Hematopoietic multipotent progenitor cell (in vitro differentiated cells): ENCODE measurements around the gene GPR179. TPM values are rescaled to one million over a fixed set of nuclear protein-coding genes. Genes with fewer than 3 reads are reported as not detected.

Experiments used
- DNase-seq, 3 donors: peaks; one replicate each; pipeline ENCODE4 v3.0.0-alpha.2; 2011 to 2015; ENCODE audit warnings: low read depth in 2 of 3, low spot score in 2 of 3
- total RNA-seq: library from RNA; depleted of rRNA; stranded (reverse); fragments of >200 nt; gene quantifications from one replicate; pipeline ENCODE4 v1.2.3, GENCODE V29; 2012

GPR179 gene, protein sequence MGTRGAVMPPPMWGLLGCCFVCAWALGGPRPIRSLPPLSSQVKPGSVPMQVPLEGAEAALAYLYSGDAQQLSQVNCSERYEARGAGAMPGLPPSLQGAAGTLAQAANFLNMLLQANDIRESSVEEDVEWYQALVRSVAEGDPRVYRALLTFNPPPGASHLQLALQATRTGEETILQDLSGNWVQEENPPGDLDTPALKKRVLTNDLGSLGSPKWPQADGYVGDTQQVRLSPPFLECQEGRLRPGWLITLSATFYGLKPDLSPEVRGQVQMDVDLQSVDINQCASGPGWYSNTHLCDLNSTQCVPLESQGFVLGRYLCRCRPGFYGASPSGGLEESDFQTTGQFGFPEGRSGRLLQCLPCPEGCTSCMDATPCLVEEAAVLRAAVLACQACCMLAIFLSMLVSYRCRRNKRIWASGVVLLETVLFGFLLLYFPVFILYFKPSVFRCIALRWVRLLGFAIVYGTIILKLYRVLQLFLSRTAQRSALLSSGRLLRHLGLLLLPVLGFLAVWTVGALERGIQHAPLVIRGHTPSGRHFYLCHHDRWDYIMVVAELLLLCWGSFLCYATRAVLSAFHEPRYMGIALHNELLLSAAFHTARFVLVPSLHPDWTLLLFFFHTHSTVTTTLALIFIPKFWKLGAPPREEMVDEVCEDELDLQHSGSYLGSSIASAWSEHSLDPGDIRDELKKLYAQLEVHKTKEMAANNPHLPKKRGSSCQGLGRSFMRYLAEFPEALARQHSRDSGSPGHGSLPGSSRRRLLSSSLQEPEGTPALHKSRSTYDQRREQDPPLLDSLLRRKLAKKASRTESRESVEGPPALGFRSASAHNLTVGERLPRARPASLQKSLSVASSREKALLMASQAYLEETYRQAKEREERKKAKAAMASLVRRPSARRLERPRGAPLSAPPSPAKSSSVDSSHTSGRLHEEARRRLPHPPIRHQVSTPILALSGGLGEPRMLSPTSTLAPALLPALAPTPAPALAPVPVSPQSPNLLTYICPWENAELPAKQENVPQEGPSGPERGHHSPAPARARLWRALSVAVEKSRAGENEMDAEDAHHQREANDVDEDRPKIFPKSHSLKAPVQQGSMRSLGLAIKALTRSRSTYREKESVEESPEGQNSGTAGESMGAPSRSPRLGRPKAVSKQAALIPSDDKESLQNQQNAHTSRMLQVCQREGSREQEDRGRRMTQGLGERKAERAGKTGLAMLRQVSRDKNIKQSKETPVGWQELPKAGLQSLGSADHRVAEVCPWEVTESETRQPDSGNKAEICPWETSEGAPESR (N-terminal part only)
- under 0.01 TPM for total RNA-seq

- DNase-seq: no peak
Observed at GRCh38 chr17:38343608-38344419, at the start of gene GPR179. TSS of gene GPR179 (minus strand) at chr17:38343956. CDS start at chr17:38343789, 167 bp downstream.

GRCh38 chr17:38379448-38379847, 35.7 kb upstream of the GPR179 start:
- no peak for DNase-seq

DNA sequence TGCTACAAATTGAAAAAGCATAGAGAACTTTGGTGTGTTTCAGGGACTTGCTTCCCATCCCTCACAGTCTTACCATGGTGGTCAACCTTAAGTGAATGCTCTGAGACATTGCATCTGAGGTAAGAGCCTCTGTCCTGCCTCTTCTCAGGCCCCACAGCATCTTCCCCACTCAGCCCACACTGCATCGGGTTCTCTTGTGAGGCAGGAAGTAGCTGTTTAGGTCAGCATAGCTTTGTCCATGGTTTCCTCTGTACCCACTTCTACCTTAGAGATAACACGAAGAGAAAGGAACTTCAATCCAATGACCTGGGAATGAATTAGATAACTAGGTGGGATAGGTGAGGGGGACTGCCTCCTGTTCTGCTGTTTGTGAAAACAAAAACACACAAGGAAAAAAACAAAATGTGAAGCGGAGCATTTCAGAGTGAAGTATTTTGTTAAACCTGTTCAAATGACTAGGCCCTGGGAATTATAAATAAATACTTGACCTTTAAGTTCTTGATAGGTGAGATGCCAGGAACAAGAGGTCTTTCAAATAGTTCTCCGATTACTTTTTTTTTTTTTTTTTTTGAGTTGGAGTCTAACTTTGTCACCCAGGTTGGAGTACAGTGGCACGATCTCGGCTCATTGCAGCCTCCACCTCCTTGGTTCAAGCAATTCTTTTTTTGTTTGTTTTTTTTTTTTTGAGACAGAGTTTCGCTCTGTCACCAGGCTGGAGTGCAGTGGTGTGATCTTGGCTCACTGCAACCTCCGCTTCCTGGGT, 25.5 kb upstream of the GPR179 start:
- DNase-seq: no peak

GRCh38 chr17:38364741-38365140, 21.0 kb upstream of the GPR179 start:
- no peak for DNase-seq

DNA sequence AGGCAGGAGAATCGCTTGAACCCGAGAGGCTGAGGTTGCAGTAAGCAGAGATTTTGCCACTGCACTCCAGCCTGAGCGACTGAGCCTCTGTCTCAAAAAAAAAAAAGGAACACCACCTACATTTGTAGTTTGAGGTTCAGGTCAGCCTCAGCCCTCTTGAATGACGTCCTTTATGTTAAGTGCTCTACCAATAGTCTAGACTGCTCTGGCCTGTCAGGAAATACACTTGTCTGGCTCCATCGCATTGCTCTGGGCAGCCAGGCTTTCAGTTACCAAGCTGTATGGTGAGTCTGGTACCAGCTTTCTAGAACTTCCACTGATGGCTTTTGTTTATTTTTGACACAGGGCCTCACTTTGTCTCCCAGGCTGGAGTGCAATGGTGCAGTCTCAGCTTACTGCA, 19.3 kb upstream of the GPR179 start:
- DNase-seq: no peak

DNA sequence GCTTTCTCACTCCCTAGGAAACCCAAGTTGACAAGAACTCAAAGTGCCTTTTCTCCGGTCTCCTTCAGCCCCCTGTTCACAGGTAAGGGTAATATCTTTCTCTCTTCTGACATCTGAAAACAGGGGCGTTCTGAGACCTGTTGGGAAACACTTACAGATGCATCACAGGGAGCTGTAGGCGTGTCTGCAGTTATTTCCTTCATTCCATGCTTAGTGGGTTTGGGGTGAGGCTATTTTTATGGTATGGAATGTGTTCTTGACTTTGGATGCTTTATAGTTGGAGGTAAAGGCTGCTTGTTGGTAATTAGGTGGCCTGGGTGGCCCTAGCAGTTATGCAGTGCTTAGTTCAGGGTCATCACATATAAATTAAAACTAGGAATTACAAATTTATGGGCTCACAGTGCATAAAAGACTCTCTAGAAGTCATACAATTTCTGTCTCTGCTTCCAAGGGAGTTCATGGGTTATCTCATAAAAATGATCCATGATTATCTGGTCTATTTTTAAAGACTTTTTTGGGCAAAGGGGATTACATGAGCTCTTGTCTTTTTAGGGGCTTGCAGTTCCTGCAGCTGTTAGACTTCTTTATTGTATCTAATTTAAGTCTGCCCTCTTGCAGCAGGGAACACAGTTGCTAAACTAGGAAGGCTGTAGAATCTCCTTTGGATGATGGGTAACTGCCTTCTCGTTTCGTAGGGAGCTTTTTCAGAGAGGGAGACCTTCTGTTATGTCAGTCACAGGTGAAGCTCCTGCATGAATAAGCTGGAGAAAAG, 18.1 kb upstream of the GPR179 start:
- DNase-seq: no peak

DNA sequence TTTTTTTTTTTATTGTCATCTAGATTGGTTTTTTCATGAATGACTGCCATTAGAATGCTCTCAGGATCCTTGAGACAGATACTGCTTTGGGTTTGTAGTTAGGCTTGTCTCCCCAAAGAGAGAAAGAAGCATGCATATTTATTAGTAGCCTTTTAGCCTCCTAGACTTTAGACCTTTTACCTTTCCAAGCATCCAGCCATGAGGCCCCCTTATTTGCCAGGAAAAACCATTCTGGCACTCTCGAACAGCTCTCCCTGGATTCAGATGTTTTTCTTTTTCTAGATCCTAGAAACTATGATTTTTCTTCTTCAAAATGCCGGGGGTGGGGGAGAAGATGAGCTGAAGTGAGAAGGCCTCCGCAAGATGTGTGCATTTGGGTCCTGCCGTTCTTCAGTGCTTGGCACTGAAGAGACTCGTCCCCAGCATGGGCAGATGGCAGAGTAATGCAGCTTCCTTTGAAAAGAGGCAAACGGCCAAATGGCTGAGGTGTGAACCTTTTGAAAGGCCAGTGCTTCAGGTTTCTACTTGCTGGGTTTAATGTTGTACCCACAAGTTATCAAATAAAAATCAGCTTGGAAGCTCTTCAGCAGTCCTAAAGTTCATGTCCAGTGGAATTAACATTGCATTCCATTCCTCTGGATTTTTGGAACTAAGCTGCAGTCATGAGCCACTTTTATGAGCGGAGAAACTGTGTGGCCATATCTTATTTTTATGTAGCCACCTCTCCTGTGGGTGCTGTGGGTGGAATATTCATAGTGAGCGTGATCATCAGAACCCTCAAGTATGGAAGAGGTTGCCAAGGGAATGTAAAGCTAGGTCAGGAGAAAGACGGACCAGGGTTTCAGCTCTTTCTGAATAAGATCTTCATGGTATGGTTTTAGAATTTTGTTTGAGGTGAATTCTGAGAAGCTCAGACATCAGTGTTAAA, 15.1 kb upstream of the GPR179 start:
- no peak for DNase-seq

- DNase-seq: no peak
Observed at GRCh38 chr17:38357486-38358123, 13.8 kb upstream of the GPR179 start.

DNA sequence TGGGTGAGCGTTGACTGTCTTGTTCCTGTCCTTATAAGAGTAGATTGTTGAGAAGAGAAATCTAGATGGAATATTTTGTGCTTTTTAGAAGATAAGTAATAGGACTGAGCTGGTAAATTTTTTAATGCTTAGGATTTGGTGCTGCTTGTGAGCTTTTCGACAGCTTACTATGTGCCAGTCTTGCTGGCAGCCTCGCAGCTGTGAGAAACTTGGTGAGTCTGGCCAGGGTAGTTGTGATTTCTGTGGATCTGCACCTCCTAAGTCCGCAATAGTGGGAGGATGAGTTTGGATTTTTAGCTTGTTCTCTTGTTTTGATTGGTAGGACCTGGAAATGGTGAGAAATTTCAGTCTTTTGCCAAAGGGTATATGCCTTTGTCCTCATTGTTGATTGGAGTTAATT, 11.5 kb upstream of the GPR179 start:
- no peak for DNase-seq

- no peak for DNase-seq
Observed at GRCh38 chr17:38354466-38354865, 10.7 kb upstream of the GPR179 start.

DNA sequence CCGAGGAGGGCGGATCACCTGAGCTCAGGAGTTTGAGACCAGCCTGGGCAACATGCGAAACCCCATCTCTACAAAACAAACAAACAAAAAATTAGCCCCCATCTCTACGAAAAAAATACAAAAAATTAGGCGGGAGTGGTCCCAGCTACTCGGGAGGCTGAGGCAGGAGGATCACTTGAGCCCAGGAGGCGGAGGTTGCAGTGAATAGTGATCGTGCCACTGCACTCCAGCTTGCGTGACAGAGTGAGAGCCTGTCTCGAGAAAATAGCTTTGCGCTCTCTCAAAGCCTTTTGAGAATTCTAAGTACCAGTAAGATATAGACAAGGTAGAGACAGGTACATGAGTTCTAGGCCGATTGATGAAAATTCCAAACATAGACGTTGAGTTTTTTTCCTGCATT, 9.9 kb upstream of the GPR179 start:
- no peak for DNase-seq

DNA sequence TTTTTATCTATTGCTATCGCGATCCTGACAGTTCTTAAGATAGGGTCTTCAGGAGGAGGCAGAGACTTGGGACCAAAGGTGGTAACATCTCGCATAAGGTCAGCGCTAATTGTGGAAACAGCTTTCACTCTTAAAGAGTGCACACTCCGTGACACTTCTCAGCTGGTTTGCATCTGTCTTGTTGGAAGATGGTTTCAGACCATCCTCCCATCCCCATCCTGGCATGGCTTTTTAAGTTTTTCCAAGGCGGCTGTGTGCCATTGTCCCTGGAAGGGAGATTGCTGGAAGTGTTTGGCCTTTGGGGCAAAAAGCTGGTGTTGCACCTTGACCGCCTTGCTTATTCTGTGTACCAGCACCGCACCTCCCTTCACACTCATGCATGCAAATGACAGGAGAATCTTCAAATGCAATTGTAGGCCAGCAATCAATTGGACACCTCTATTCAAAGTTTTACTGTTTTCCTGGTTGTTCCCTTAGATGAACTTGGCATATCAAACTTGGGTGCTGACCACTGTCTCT, 9.4 kb upstream of the GPR179 start:
- no peak for DNase-seq

DNA sequence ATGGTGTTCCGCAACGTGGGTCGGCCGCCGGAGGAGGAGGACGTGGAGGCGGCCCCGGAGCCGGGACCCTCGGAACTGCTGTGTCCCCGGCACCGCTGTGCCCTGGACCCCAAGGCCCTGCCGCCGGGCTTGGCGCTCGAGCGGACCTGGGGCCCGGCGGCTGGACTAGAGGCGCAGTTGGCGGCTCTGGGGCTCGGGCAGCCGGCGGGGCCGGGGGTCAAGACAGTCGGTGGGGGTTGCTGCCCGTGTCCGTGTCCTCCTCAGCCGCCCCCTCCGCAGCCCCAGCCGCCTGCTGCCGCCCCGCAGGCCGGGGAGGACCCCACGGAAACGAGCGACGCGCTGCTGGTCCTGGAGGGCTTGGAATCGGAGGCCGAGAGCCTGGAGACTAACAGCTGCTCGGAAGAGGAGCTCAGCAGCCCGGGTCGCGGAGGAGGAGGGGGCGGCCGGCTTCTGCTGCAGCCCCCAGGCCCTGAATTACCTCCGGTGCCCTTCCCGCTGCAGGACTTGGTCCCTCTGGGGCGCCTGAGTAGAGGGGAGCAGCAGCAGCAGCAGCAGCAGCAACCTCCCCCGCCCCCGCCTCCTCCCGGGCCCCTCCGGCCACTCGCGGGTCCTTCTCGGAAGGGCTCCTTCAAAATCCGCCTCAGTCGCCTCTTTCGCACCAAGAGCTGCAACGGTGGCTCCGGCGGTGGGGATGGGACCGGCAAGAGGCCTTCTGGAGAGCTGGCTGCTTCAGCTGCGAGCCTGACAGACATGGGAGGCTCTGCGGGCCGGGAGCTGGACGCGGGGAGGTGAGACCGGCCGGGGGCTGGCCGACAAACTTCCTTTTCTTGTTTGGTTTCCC, 8.7 kb upstream of the GPR179 start:
- DNase-seq: peak; percentile 9 to 20 (median 11)

- peak; percentile 82 to 93 (median 93) for DNase-seq
Observed at GRCh38 chr17:38351412-38352222, 7.9 kb upstream of the GPR179 start, which contains the start of gene SOCS7. TSS of gene SOCS7 (plus strand) at chr17:38351844. CDS start at chr17:38352053, 209 bp downstream.

GRCh38 chr17:38350035-38350434, 6.3 kb upstream of the GPR179 start:
- DNase-seq: no peak
